Dermis blood vessel endothelial cell (primary cell): ENCODE measurements around the gene SYNGAP1. TPM values are rescaled to one million over a fixed set of nuclear protein-coding genes. Genes with fewer than 3 reads are reported as not detected.
A peak's percentile ranks its signal among the peaks of the same experiment; 100 is the strongest.

ENCODE experiments used
- DNase-seq: peaks from one replicate; pipeline ENCODE4 v3.0.0; 2010
- total RNA-seq: library from RNA; depleted of rRNA; stranded (reverse); fragments of >200 nt; gene quantifications from 2 replicates; pipeline ENCODE4 v1.2.3, GENCODE V29; 2014

Gene SYNGAP1
- total RNA-seq, 1 donor from 2014 or later, result 2.4 TPM

GRCh38 chr6:33439956-33440648 lies 20.2 kb downstream of the SYNGAP1 start:
- DNase-seq, result no peak

DNA sequence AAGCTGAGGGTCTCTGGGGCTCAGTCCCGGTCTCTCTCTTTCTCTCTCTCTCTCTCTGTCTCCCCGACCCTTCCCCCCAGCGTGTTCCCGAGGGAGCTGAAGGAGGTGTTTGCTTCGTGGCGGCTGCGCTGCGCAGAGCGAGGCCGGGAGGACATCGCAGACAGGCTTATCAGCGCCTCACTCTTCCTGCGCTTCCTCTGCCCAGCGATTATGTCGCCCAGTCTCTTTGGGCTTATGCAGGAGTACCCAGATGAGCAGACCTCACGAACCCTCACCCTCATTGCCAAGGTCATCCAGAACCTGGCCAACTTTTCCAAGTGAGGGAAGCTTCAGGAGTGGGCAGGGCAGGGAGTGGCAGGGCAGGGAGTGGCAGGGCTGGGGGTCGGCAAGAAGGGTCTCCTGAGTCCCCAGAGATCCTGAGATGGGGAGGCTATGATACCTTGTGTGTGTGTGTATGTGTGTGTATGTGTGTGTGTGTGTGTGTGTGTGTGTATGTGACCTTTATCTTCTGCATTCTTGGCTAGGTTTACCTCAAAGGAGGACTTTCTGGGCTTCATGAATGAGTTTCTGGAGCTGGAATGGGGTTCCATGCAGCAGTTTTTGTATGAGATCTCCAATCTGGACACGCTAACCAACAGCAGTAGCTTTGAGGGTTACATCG lies 20.9 kb downstream of the SYNGAP1 start:
- no peak for DNase-seq

GRCh38 chr6:33441457-33441856 lies 21.6 kb downstream of the SYNGAP1 start:
- DNase-seq, result no peak

DNA sequence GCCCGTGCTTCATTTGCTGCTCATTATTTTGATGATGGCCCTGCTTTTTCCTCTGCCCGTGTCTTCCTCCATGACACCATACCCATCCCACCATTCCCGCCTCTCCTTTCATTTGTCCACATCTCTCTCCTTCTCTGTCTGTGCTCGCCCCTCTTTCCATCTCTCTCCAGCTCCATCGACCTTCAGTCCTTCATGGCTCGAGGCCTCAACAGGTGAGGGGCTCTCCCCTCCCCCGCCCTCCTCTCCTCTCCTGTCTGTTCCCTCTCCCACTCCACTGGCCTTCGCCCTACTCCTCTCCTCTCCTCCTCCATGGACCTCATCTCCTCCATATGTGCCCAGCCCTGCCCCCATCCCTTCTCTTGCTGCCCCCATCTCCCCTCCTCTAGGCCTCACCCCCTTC lies 22.4 kb downstream of the SYNGAP1 start:
- DNase-seq, result no peak

DNA sequence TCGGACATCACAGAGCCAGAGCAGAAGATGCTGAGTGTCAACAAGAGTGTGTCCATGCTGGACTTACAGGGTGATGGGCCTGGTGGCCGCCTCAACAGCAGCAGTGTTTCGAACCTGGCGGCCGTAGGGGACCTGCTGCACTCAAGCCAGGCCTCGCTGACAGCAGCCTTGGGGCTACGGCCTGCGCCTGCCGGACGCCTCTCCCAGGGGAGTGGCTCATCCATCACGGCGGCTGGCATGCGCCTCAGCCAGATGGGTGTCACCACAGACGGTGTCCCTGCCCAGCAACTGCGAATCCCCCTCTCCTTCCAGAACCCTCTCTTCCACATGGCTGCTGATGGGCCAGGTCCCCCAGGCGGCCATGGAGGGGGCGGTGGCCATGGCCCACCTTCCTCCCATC lies 23.2 kb downstream of the SYNGAP1 start:
- DNase-seq, result no peak

DNA sequence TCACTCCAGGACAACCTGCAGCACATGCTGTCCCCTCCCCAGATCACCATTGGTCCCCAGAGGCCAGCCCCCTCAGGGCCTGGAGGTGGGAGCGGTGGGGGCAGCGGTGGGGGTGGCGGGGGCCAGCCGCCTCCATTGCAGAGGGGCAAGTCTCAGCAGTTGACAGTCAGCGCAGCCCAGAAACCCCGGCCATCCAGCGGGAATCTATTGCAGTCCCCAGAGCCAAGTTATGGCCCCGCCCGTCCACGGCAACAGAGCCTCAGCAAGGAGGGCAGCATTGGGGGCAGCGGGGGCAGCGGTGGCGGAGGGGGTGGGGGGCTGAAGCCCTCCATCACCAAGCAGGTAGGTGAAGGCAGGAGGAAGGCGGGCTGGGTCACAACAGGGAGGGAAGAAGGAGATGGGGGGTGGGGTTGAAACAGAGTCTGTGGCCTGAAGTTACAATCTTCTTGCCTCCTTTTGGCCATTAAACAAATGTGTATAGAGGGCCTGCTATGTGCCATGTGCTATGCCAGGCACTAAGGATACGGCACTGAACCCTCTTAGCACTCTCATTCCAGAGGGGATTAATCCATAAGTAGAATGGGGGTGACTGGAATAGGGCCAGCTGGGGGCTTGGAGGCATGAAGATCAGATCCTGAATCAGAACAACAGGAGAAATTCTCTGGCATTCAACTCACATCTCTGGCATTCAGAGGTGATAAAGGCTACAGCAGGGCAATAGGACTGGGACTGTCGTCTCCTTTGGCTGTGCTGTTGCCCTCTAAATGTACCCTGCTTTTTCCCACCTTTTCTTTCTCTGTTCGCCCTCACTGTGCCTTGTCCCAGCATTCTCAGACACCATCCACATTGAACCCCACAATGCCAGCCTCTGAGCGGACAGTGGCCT lies 24.0 kb downstream of the SYNGAP1 start:
- no peak for DNase-seq

DNA sequence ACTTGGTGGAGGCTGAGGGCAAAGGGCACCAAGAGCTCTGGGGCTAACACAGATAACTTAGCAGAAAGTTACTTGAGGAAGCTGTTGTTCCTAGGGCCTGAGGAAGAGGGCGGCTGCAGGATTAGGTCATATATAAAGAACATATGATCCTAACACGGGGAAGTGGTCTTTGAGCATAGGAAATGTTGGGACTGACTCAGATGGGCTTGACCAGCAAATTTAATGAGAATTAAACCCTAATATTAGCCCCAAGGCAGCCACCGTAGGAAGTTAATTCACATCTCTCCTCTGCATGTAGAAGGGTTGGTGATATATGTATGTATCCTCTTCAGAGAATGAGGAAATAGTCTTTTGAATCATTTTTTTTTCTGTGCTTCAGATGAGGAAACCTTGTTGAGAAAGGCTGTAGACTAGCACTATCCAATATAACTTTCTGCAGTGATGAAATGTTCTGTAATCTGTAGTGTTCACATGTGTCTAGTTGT lies 25.3 kb downstream of the SYNGAP1 start:
- DNase-seq, result no peak

DNA sequence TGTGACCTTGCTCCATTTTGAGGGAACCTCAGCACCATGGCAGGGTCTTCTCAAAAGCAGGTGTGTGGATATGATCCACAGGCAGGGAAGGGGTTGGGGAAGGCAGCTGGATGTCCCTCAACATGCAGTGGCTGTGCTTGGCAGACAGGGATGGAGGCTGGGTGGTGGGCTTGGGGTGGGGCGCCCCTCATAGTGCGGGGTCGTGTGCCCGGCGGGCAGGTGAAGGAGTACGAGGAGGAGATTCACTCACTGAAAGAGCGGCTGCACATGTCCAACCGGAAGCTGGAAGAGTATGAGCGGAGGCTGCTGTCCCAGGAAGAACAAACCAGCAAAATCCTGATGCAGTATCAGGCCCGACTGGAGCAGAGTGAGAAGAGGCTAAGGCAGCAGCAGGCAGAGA lies 26.5 kb downstream of the SYNGAP1 start:
- DNase-seq, result no peak

DNA sequence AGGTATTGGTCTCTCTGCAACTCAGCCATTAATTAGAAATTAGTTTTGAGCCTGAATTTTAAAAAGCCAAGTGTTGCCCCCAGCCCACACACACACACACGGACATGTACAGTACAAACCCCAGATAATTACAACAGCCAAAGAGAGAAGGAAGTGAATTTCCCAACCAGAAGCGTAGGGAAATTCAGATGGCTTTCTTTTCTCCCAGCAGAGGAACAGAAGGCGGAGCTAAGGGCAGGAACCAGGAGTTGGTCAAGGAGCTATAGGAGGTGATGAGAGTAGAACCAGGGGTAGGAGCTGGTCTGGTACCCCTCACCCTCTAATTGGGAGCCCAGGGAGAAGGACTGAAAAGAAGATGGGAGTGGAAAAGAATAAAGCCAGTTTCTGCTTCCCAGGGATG lies 30.6 kb downstream of the SYNGAP1 start:
- DNase-seq, result no peak

DNA sequence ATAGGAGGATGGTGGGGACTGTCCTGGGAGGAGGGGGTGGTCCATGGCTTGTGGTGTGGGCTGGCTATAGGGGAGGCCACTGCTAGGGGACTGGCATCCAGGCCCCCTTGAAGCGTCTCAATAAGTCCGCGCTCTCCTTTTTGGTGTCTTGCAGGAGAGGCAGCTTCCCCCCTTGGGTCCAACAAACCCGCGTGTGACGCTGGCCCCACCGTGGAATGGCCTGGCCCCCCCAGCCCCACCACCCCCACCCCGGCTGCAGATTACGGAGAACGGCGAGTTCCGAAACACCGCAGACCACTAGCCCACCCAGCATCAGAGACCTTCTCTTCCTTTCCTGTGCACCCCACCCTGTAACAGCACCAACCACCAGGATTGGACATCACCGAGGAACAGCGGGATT lies 31.7 kb downstream of the SYNGAP1 start:
- DNase-seq, result no peak

GRCh38 chr6:33452496-33452895 lies 32.6 kb downstream of the SYNGAP1 start:
- no peak for DNase-seq

- DNase-seq, result no peak
These were observed 33.6 kb downstream of the SYNGAP1 start for GRCh38 chr6:33453393-33454008.

- DNase-seq, result peak; percentile 97
These were observed 34.4 kb downstream of the SYNGAP1 start, which contains the start of gene ZBTB9 for GRCh38 chr6:33454009-33454946. TSS of gene ZBTB9 (plus strand) at chr6:33454576. CDS start at chr6:33455101, 525 bp downstream.

DNA sequence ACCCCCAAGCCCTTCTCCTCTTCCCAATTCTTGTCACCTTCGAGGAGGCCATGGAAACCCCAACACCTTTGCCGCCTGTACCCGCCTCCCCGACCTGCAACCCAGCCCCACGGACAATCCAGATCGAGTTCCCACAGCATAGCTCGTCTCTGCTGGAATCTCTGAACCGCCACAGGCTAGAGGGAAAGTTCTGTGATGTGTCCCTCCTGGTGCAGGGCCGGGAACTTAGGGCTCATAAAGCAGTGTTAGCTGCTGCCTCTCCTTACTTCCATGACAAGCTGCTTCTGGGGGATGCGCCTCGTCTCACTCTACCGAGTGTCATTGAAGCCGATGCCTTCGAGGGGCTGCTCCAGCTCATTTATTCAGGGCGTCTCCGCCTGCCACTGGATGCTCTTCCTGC lies 35.2 kb downstream of the SYNGAP1 start:
- DNase-seq, result no peak

- no peak for DNase-seq
These were observed 36.3 kb downstream of the SYNGAP1 start for GRCh38 chr6:33456156-33456555.

GRCh38 chr6:33458676-33459075 lies 38.8 kb downstream of the SYNGAP1 start:
- no peak for DNase-seq

DNA sequence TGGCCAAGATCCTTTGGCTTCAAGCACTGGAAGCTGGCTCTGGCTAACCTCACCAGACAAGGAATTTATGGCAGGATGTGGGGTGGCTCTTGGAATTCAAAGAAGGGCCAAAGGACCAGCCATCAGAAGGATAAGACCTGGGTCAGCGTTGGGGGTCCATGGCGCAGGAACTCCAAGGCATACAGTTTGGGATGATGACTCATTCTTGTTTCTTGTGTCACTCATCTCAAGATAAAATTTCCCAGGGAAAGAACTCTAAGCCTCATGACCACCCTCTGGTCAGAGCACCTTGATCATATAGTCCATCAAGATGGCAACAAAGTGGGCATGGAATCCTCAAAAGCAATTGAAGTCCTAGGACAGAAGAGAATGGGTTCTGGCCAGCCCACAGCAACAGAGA lies 39.4 kb downstream of the SYNGAP1 start:
- DNase-seq, result no peak

DNA sequence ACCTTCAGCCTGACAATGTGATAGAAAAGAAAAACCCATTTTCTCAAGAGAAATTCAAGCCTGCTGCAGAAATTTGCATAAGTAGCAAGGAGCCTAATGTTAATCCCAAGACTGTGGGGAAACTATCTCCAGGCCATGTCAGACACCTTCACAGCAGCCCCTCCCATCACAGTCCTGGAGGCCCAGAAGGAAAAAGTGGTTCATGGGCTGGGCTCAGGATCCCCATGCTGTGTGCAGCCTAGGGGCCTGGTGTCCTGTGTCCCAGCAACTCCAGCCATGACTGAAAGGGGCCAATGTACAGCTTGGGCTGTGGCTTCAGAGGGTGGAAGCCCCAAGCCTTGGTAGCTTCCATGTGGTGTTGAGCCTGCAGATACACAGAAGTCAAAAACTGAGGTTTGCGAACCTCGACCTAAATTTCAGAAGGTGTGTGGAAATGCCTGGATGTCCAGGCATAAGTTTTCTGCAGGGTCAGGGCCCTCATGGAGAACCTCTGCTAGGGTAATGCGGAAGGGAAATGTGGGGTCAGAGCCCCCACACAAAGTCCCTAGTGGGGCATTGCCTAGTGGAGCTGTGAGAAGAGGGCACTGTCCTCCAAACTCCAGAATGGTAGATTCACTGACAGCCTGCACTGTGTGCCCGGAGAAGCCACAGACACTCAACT lies 46.3 kb downstream of the SYNGAP1 start:
- DNase-seq, result no peak

GRCh38 chr6:33467091-33467490 lies 47.2 kb downstream of the SYNGAP1 start:
- DNase-seq, result no peak

- DNase-seq, result no peak
These were observed 49.8 kb downstream of the SYNGAP1 start for GRCh38 chr6:33469661-33470060.

- DNase-seq, result no peak
These were observed 58.0 kb downstream of the SYNGAP1 start for GRCh38 chr6:33477864-33478263.
